Osteoblast (primary cell): ENCODE data around the gene EPC2. TPM values are rescaled to one million over a fixed set of nuclear protein-coding genes. Genes with fewer than 3 reads are reported as not detected.

Source experiments
- DNase-seq: peaks from one replicate; pipeline ENCODE4 v3.0.0; 2011; ENCODE audit warnings: low spot score, mixed read lengths; ENCODE audit not compliant: insufficient read length; ENCODE audit errors: missing footprints
- H2AFZ ChIP-seq: 2 replicates; pipeline ENCODE4 v1.6.0; 2011; ENCODE audit warnings: mild to moderate bottlenecking, low read length
- H3K27ac ChIP-seq: 2 replicates; pipeline ENCODE4 v1.5.1; 2011; ENCODE audit warnings: mild to moderate bottlenecking, low read depth, low read length, moderate library complexity
- H3K27me3 ChIP-seq: 2 replicates; pipeline ENCODE4 v1.6.0; 2012; ENCODE audit warnings: mild to moderate bottlenecking, control low read depth, inconsistent platforms, low read length, moderate library complexity; ENCODE audit not compliant: insufficient read depth
- H3K36me3 ChIP-seq: 2 replicates; pipeline ENCODE4 v1.5.1; 2011; ENCODE audit warnings: mild to moderate bottlenecking, low read length, control low read depth, moderate library complexity; ENCODE audit not compliant: insufficient read depth
- H3K4me1 ChIP-seq: 2 replicates; pipeline ENCODE4 v1.5.1; 2011; ENCODE audit warnings: mild to moderate bottlenecking, low read length, control low read depth, moderate library complexity; ENCODE audit not compliant: insufficient read depth
- H3K4me2 ChIP-seq: 2 replicates; pipeline ENCODE4 v1.6.0; 2011; ENCODE audit warnings: mild to moderate bottlenecking, low read length; ENCODE audit not compliant: insufficient read depth
- H3K4me3 ChIP-seq: fragments of 200-600 bp; sonication (generic); 3 replicates; pipeline ENCODE4 v1.5.1; 2012; ENCODE audit warnings: mild to moderate bottlenecking, low read length, inconsistent platforms; ENCODE audit not compliant: insufficient read depth
- H3K79me2 ChIP-seq: 2 replicates; pipeline ENCODE4 v1.6.0; 2012; ENCODE audit warnings: mild to moderate bottlenecking, low read length, control low read depth, inconsistent platforms; ENCODE audit not compliant: insufficient read depth
- H3K9me3 ChIP-seq: 2 replicates; pipeline ENCODE4 v1.5.1; 2011; ENCODE audit warnings: low read depth, low read length, control low read depth
- H4K20me1 ChIP-seq: 2 replicates; pipeline ENCODE4 v1.6.0; 2012; ENCODE audit warnings: mild to moderate bottlenecking, low read length, control low read depth; ENCODE audit not compliant: insufficient read depth
- CTCF ChIP-seq: IDR thresholded peaks from 2 replicates; pipeline ENCODE4 v1.5.1; 2011; ENCODE audit warnings: mild to moderate bottlenecking, low read depth, low read length, moderate library complexity; ENCODE audit errors: extremely low read depth
- total RNA-seq: library from RNA; depleted of rRNA; stranded (reverse); fragments of >200 nt; gene quantifications from 2 replicates; pipeline ENCODE4 v1.2.3, GENCODE V29; 2012

The EPC2 gene
- total RNA-seq, 1 donor = 29.3 TPM

- H3K4me2 ChIP-seq = no peak overlapping the region
- no peak overlapping the region for H3K4me3 ChIP-seq
- no peaks in the 10 kb centered on the region for H3K36me3 ChIP-seq
These were observed 76.0 kb downstream of the EPC2 start for GRCh38 chr2:148720501-148721001.

GRCh38 chr2:148721520-148721931 lies 77.0 kb downstream of the EPC2 start:
- H4K20me1 ChIP-seq = peaks cover 66% of the 10 kb centered on the region
- H2AFZ ChIP-seq = no peak overlapping the region
- H3K27ac ChIP-seq = no peak overlapping the region
- no peaks in the 10 kb centered on the region for H3K36me3 ChIP-seq
- no peak overlapping the region for H3K4me3 ChIP-seq
- H3K79me2 ChIP-seq = peaks cover 81% of the 10 kb centered on the region
- H3K9me3 ChIP-seq = no peaks in the 10 kb centered on the region
- no peak for TF ChIP-seq CTCF
- no peak overlapping the region for H3K4me2 ChIP-seq
- DNase-seq = peak; percentile 57
- no peaks in the 10 kb centered on the region for H3K4me1 ChIP-seq
- no peaks in the 10 kb centered on the region for H3K27me3 ChIP-seq

More at GRCh38 chr2:148720501-148721001, 76.0 kb downstream of the EPC2 start:
- H4K20me1 ChIP-seq = peaks cover 68% of the 10 kb centered on the region
- TF ChIP-seq CTCF = no peak
- H3K27me3 ChIP-seq = no peaks in the 10 kb centered on the region
- H2AFZ ChIP-seq = no peak overlapping the region
- no peaks in the 10 kb centered on the region for H3K4me1 ChIP-seq
- peaks cover 82% of the 10 kb centered on the region for H3K79me2 ChIP-seq
- DNase-seq = no peak
- H3K27ac ChIP-seq = no peak overlapping the region
- no peaks in the 10 kb centered on the region for H3K9me3 ChIP-seq

- Histone ChIP-seq H3K9me3 (no peaks in the 10 kb centered on the region), H3K4me3 (no peak overlapping the region), H3K79me2 (peaks cover 80% of the 10 kb centered on the region), H4K20me1 (peaks cover 67% of the 10 kb centered on the region), H3K4me2 (no peak overlapping the region), H3K27me3 (no peaks in the 10 kb centered on the region), H3K27ac (no peak overlapping the region), H3K4me1 (no peaks in the 10 kb centered on the region), H2AFZ (no peak overlapping the region), H3K36me3 (no peaks in the 10 kb centered on the region)
- DNase-seq = no peak
- no peak for TF ChIP-seq CTCF
These were observed 77.6 kb downstream of the EPC2 start for GRCh38 chr2:148721991-148722777.

GRCh38 chr2:148725564-148725963 lies 81.0 kb downstream of the EPC2 start:
- no peaks in the 10 kb centered on the region for H3K36me3 ChIP-seq
- no peak for TF ChIP-seq CTCF
- H3K9me3 ChIP-seq = no peaks in the 10 kb centered on the region
- H2AFZ ChIP-seq = no peak overlapping the region
- no peak for DNase-seq
- H4K20me1 ChIP-seq = peaks cover 67% of the 10 kb centered on the region
- no peaks in the 10 kb centered on the region for H3K27me3 ChIP-seq
- H3K27ac ChIP-seq = no peak overlapping the region
- H3K4me2 ChIP-seq = no peak overlapping the region
- no peak overlapping the region for H3K4me3 ChIP-seq
- no peaks in the 10 kb centered on the region for H3K4me1 ChIP-seq
- H3K79me2 ChIP-seq = peaks cover 69% of the 10 kb centered on the region
